HG03139 (cell line): ENCODE measurements around the gene TSPAN9.

Experiments used
- ATAC-seq: cut with Tn5 transposase; IDR thresholded peaks from one replicate; pipeline ENCODE4 v1.9.1; 2021; ENCODE audit not compliant: unreplicated experiment

TSPAN9 gene

GRCh38 chr12:3220382-3221321 lies 143.5 kb downstream of the TSPAN9 start:
- no peak for ATAC-seq

GRCh38 chr12:3222306-3222705 lies 145.1 kb downstream of the TSPAN9 start:
- ATAC-seq, result no peak

GRCh38 chr12:3222979-3223378 lies 145.8 kb downstream of the TSPAN9 start:
- no peak for ATAC-seq

- no peak for ATAC-seq
These were observed 146.7 kb downstream of the TSPAN9 start for GRCh38 chr12:3223601-3224529.

- ATAC-seq, result no peak
These were observed 147.3 kb downstream of the TSPAN9 start for GRCh38 chr12:3224530-3224903.

GRCh38 chr12:3225154-3225795 lies 148.1 kb downstream of the TSPAN9 start:
- no peak for ATAC-seq

GRCh38 chr12:3225796-3226180 lies 148.6 kb downstream of the TSPAN9 start:
- ATAC-seq, result no peak

- no peak for ATAC-seq
These were observed 149.1 kb downstream of the TSPAN9 start for GRCh38 chr12:3226264-3226663.

- no peak for ATAC-seq
These were observed 150.1 kb downstream of the TSPAN9 start for GRCh38 chr12:3227076-3227975.

- no peak for ATAC-seq
These were observed 151.4 kb downstream of the TSPAN9 start for GRCh38 chr12:3228552-3228951.

GRCh38 chr12:3229577-3229976 lies 152.4 kb downstream of the TSPAN9 start:
- ATAC-seq, result no peak

GRCh38 chr12:3230758-3231375 lies 153.7 kb downstream of the TSPAN9 start:
- ATAC-seq, result no peak

- no peak for ATAC-seq
These were observed 154.3 kb downstream of the TSPAN9 start for GRCh38 chr12:3231399-3231876.

GRCh38 chr12:3233797-3234196 lies 156.6 kb downstream of the TSPAN9 start:
- no peak for ATAC-seq

- no peak for ATAC-seq
These were observed 159.4 kb downstream of the TSPAN9 start for GRCh38 chr12:3236345-3237187.

- no peak for ATAC-seq
These were observed 161.0 kb downstream of the TSPAN9 start for GRCh38 chr12:3238196-3238595.

- no peak for ATAC-seq
These were observed 164.4 kb downstream of the TSPAN9 start for GRCh38 chr12:3241621-3242020.

GRCh38 chr12:3242199-3242863 lies 165.2 kb downstream of the TSPAN9 start:
- no peak for ATAC-seq
